Measurements from ENCODE around the gene MAP2K6. TPM values are rescaled to one million over a fixed set of nuclear protein-coding genes. Genes with fewer than 3 reads are reported as not detected.

Gene MAP2K6
- total and polyA plus RNA-seq, 11 donors, result 0.61 to 5.1 (median 1.4) TPM

DNA sequence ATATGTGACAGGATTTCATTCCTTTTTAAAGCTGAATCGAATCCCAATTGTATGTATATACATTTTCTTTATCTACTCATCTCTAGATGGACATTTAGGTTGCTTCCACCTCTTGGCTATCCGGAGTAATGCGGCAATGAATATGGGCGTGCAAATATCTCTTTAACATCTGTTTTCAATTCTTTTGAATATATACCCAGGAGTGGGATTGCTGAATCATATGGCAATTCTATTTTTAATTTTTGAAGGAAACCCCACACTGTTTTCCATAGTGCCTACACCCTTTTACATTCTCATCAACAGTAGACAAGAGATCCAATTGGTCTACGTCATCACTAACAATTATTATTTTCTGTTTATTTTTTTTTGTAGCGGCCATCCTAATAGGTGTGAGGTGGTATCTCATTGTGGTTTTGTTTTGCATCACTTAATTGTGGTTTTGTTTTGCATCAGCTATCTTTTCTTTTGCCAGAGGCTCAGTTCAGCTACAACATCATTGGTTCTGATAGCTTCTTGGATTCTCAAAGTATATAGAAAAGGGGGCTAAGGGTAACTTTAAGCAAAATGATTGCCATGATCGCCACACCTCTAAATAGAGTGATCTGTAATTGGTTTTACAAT is 25.6 kb upstream of the MAP2K6 start:
- TF ChIP-seq, protein P1, sequence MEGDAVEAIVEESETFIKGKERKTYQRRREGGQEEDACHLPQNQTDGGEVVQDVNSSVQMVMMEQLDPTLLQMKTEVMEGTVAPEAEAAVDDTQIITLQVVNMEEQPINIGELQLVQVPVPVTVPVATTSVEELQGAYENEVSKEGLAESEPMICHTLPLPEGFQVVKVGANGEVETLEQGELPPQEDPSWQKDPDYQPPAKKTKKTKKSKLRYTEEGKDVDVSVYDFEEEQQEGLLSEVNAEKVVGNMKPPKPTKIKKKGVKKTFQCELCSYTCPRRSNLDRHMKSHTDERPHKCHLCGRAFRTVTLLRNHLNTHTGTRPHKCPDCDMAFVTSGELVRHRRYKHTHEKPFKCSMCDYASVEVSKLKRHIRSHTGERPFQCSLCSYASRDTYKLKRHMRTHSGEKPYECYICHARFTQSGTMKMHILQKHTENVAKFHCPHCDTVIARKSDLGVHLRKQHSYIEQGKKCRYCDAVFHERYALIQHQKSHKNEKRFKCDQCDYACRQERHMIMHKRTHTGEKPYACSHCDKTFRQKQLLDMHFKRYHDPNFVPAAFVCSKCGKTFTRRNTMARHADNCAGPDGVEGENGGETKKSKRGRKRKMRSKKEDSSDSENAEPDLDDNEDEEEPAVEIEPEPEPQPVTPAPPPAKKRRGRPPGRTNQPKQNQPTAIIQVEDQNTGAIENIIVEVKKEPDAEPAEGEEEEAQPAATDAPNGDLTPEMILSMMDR (IDR thresholded peaks at IDR 0.05), result no peak
- no peak for TF ChIP-seq POLR2A (IDR thresholded peaks at IDR 0.05)

DNA sequence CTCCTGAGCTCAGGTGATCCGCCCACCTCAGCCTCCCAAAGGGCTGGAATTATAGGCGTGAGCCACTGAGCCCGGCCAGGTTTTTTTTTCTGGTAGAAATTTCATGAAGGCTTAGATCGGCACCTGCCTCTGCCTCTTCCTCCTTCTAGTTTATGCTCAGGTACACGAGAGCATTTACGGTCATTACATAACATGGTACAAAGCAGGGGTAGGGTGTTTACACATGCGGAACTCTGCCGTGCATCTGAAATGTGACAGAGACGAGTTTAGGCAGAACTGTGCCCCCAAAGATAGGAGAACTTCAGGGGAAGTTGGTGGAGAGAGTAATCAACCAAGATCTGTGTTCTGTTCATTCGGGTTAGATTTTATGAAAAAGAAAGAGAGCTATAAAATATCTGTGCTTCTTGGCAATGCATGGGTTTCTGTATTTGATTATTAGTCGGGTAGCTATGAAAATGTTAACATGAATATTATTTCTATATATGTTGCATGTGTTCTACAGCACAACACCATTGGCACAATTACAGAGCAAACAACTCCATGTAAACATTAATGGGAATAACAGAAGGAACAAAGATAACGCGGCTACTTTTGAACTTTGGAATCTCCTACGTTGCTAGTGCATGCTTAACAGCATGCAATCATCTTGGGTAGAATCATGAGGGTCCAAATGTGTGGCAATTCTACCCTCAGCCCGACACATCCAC is 23.5 kb upstream of the MAP2K6 start:
- Histone ChIP-seq H3K4me3 (no peak overlapping the region), H3K9me3 (no peaks in the 10 kb centered on the region), H3K4me1 (no peaks in the 10 kb centered on the region), H3K27me3 (no peaks in the 10 kb centered on the region), H3K27ac (no peak overlapping the region), H3K36me3 (no peaks in the 10 kb centered on the region)
- ATAC-seq, result no peak
- TF ChIP-seq POLR2A (IDR thresholded peaks at IDR 0.05), result no peak
- TF ChIP-seq, protein P1 (IDR thresholded peaks at IDR 0.05), result no peak
- WGBS, 4 donors, result 74 to 82% (median 79%) methylated on average over 15 of the region's 15 CpGs
- intact Hi-C loops (cut with DNase I), result loop anchor here in 2 of 10 donors (10.0 kb wide), 1 partner anchor 56 kb away; no protein-coding TSS in a partner anchor
- no peak for DNase-seq

More for the DNA sequence above, 25.6 kb upstream of the MAP2K6 start:
- intact Hi-C loops (cut with DNase I), result no loop called here
- no peaks in the 10 kb centered on the region for H3K4me1 ChIP-seq
- no peaks in the 10 kb centered on the region for H3K36me3 ChIP-seq
- no peak for DNase-seq
- H3K9me3 ChIP-seq, result no peaks in the 10 kb centered on the region
- no peak overlapping the region for H3K27ac ChIP-seq
- no peak for ATAC-seq
- 87 to 92% (median 89%) methylated on average over 7 of the region's 7 CpGs for WGBS, 4 donors
- no peaks in the 10 kb centered on the region for H3K27me3 ChIP-seq
- H3K4me3 ChIP-seq, result no peak overlapping the region

GRCh38 chr17:69401251-69401650 is 13.2 kb upstream of the MAP2K6 start:
- ATAC-seq, result no peak
- Histone ChIP-seq H3K9me3 (peaks cover 0 to 6% (median 0%) of the 10 kb centered on the region in 12 donors), H3K27ac (no peak overlapping the region), H3K4me1 (no peaks in the 10 kb centered on the region), H3K36me3 (no peaks in the 10 kb centered on the region), H3K4me3 (no peak overlapping the region), H3K27me3 (no peaks in the 10 kb centered on the region)
- WGBS, 4 donors, result 62 to 67% (median 65%) methylated on average over 3 of the region's 3 CpGs
- DNase-seq, result no peak
- intact Hi-C loops (cut with DNase I), result no loop called here
- TF ChIP-seq, protein P1 (IDR thresholded peaks at IDR 0.05), result no peak
- TF ChIP-seq POLR2A (IDR thresholded peaks at IDR 0.05), result no peak

- H3K4me1 ChIP-seq, result no peaks in the 10 kb centered on the region
- intact Hi-C loops (cut with DNase I), result no loop called here
- TF ChIP-seq, protein P1 (IDR thresholded peaks at IDR 0.05), result no peak
- no peak for TF ChIP-seq POLR2A (IDR thresholded peaks at IDR 0.05)
These were observed 12.4 kb upstream of the MAP2K6 start for GRCh38 chr17:69402052-69402451.

More at GRCh38 chr17:69402052-69402451, 12.4 kb upstream of the MAP2K6 start:
- Histone ChIP-seq H3K27me3 (no peaks in the 10 kb centered on the region), H3K36me3 (no peaks in the 10 kb centered on the region), H3K4me3 (no peak overlapping the region), H3K27ac (no peak overlapping the region), H3K9me3 (peaks cover 0 to 6% (median 0%) of the 10 kb centered on the region in 12 donors)
- ATAC-seq (no peak), DNase-seq (no peak)
- 88 to 92% (median 90%) methylated on average over 7 of the region's 7 CpGs for WGBS, 4 donors

Measured in heart left ventricle (tissue), 16 donors.